ENCODE results near the gene EXOC8.

Gene EXOC8

DNA sequence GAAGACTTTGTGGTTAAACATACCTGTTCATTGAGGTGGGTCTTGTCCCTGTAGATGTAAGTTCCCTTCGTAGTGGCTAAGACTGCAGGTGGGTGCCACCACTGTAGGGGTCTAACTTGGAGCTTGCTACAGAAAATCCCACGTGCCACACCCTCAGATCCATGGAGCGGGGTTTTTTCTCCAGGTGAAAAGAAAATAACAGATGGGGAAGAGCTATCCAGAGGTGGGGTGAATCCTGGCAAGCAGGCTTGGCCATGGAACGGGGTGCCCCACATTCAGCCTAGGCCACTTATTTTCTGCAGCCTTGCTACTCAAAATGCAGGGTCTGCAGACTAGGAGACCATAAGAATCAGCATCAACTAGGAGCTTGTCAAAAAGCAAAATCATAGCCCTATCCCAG, 24.0 kb downstream of the EXOC8 start:
- no peak for DNase-seq

DNA sequence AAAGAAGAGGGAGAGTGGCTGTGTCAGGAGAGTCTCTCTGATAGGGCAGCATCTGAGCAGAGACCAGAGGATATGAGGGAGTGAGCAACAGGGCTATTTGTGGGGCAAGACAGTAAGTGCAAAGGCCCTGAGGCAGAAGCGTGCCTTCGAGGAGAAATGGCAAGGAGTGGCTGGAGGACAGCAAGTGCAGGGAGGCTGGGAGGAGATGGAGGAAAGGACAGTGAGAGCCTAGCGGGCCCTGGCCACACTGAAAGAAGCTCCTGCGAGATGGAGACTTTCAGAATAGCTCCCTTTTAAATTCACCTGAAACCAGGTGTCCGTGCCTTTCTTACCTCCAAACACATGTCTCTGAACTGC, 25.2 kb downstream of the EXOC8 start:
- DNase-seq, result no peak

DNA sequence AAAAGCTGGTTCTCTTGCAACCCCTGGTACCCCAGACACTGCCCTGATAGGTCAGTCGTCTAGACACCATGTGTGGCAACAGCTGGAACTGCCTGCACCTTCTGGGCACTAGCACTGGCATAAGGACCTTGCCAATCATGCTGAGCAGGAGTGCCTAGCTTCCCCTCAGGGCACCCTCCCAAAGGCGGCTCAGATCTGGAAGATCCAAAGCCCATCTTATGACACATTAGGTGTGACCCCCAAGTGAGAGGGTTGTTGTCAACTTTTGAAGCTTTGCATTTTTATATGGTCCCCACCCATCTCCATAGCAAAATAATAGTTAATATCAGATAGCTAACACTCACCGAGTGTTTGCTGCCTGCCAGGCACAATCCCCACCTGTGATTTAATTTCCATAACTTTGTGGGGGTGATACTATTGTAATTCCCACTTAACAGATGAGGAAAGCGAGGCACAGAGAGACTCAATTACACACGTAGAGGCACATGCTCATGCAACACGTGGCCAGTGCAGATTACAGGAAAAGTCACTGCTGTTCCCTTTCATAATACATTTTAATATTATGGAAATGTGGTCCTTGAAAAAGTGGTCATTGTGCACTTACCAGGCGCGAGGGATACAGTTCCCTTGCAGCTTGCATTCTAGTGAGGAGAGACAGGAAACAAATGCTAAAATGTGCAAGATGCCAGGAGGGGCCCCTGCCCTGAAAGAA, 25.8 kb downstream of the EXOC8 start:
- no peak for DNase-seq

- no peak for DNase-seq
Observed at GRCh38 chr1:231310391-231310934, 27.2 kb downstream of the EXOC8 start.

DNA sequence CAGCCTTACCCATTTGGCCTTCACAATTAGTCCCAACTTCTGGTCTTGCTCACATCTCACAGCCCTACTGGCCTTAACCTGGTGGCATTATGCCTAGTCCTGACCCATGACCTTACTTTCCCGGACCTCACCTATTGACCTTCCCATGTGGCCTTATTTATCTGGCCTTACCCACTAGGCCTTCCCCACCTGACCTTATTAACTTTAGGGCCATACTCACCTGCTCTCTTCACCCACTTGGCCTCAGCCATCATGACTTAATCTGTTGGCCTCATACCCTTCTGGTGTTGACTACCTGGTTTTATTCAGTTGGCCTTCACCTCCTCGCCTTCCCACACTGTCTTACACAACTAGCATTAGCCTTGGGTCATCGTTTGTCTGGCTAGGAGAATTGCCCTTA, 35.7 kb downstream of the EXOC8 start:
- no peak for DNase-seq

DNA sequence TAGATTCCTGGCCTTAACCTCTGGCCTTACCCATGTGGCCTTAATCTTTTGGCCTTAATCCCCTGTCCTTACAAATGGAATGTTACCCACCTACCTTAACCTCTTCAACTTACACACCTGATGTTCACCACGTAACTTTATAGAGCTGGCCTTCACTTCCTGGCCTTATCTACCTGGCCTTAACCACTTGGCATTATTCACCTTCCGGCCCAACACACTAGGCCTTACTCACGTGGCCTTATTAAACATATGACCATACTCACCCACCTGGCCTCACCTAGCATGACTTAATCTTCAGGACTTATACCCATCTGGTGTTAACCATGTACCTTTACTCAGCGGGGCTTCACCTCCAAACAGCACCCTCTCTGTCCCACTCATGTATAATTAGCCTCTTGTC, 41.7 kb downstream of the EXOC8 start:
- DNase-seq, result no peak

DNA sequence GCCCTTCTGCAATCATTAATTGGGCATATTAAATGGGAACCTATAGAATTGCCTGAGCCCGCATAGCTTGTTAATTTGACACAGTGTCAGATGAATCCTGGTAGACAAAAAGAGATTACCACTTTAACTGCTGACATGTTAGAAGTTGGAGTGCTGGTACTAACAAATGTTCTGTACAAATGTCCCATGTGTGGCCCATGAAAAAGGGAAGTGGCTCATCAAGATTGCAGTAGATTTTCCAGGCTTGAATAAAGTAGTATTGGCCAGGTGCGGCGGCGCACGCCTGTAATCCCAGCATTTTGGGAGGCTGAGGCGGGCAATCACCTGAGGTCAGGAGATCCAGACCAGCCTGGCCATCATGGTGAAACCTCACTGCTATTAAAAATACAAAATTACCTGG, 51.0 kb downstream of the EXOC8 start:
- DNase-seq, result no peak

GRCh38 chr1:231284441-231284840, 53.2 kb downstream of the EXOC8 start:
- no peak for DNase-seq

Data from hematopoietic multipotent progenitor cell treated with erythropoietin and hydrocortisone succinate and interleukin-3 and kit ligand, for 6 days (in vitro differentiated cells).